IPS-11a (cell line): ENCODE measurements around the gene TNP2.

Source experiments
- H3K4me3 ChIP-seq: one replicate; pipeline ENCODE4 v1.5.1; 2013; ENCODE audit warnings: low read depth, low read length, control low read depth

Gene TNP2

GRCh38 chr16:11257131-11257938 is 11.8 kb downstream of the TNP2 start:
- H3K4me3 ChIP-seq, result peak overlapping the region; percentile 47

- H3K4me3 ChIP-seq, result peak overlapping the region; percentile 47
Measured at GRCh38 chr16:11256661-11257130, 12.4 kb downstream of the TNP2 start.

- H3K4me3 ChIP-seq, result peak within 1 kb of the TSS; percentile 66
Measured at GRCh38 chr16:11255737-11256660, 13.1 kb downstream of the TNP2 start, which contains the start of gene SOCS1. Gene SOCS1, minus strand, starts transcription at chr16:11256204. Its CDS starts 726 bp downstream, at chr16:11255478.

- peak overlapping the region; percentile 66 for H3K4me3 ChIP-seq
Measured at GRCh38 chr16:11254913-11255736, 14.0 kb downstream of the TNP2 start.

- H3K4me3 ChIP-seq, result peak overlapping the region; percentile 66
Measured at GRCh38 chr16:11253995-11254912, 14.9 kb downstream of the TNP2 start.

- H3K4me3 ChIP-seq, result no peak overlapping the region
Measured at GRCh38 chr16:11253009-11253994, 15.8 kb downstream of the TNP2 start.

GRCh38 chr16:11252482-11252931 is 16.6 kb downstream of the TNP2 start:
- H3K4me3 ChIP-seq, result no peak overlapping the region

GRCh38 chr16:11251525-11252481 is 17.3 kb downstream of the TNP2 start:
- H3K4me3 ChIP-seq, result no peak overlapping the region

- H3K4me3 ChIP-seq, result no peak overlapping the region
Measured at GRCh38 chr16:11250786-11251524, 18.2 kb downstream of the TNP2 start.

- no peak overlapping the region for H3K4me3 ChIP-seq
Measured at GRCh38 chr16:11250091-11250785, 18.9 kb downstream of the TNP2 start.

GRCh38 chr16:11249233-11250061 is 19.7 kb downstream of the TNP2 start:
- H3K4me3 ChIP-seq, result no peak overlapping the region

- H3K4me3 ChIP-seq, result no peak overlapping the region
Measured at GRCh38 chr16:11248133-11248532, 21.0 kb downstream of the TNP2 start.

- no peak overlapping the region for H3K4me3 ChIP-seq
Measured at GRCh38 chr16:11245988-11246387, 23.1 kb downstream of the TNP2 start.

GRCh38 chr16:11245222-11245737 is 23.8 kb downstream of the TNP2 start:
- no peak overlapping the region for H3K4me3 ChIP-seq

- H3K4me3 ChIP-seq, result no peak overlapping the region
Measured at GRCh38 chr16:11242658-11243057, 26.5 kb downstream of the TNP2 start.
